Cardiac muscle cell (in vitro differentiated cells and primary cell): ENCODE measurements around the gene RRP1. TPM values are rescaled to one million over a fixed set of nuclear protein-coding genes. Genes with fewer than 3 reads are reported as not detected.
A peak's percentile ranks its signal among the peaks of the same experiment; 100 is the strongest.

ENCODE experiments used
- DNase-seq, 2 donors: peaks; one replicate each; pipeline versions ENCODE4 v3.0.0 to v3.0.0-alpha.2; 2010 to 2017; ENCODE audit warnings: low read depth in 1 of 2, low spot score in 1 of 2
- H3K27ac ChIP-seq: fragments of 200-600 bp; sonication (generic); 2 replicates; pipeline ENCODE4 v1.5.1; 2016
- H3K27me3 ChIP-seq: fragments of 200-600 bp; sonication (generic); 2 replicates; pipeline ENCODE4 v1.6.0; 2016; ENCODE audit warnings: control low read depth
- H3K36me3 ChIP-seq: fragments of 200-600 bp; sonication (generic); 2 replicates; pipeline ENCODE4 v1.5.1; 2016; ENCODE audit warnings: control low read depth
- H3K4me1 ChIP-seq: fragments of 200-600 bp; sonication (generic); 2 replicates; pipeline ENCODE4 v1.8.1; 2017; ENCODE audit warnings: low read depth, mild to moderate bottlenecking, mixed run types
- H3K4me3 ChIP-seq: fragments of 200-600 bp; sonication (generic); 2 replicates; pipeline ENCODE4 v1.5.1; 2016; ENCODE audit warnings: mild to moderate bottlenecking
- H3K9me3 ChIP-seq: fragments of 200-600 bp; sonication (generic); 2 replicates; pipeline ENCODE4 v1.5.1; 2017; ENCODE audit warnings: low read depth, mild to moderate bottlenecking, control low read depth
- polyA plus RNA-seq: library from polyadenylated mRNA; unstranded; fragments of >200 nt; fragmentation: Nextera tagmentation; extraction: Ambion mirVana; gene quantifications from 2 replicates; pipeline ENCODE4 v1.2.1, GENCODE V29; 2016
- total RNA-seq: library from RNA; depleted of rRNA; stranded (reverse); fragments of >200 nt; gene quantifications from 2 replicates; pipeline ENCODE4 v1.2.3, GENCODE V29; 2016
- TF ChIP-seq, protein P1 (sequence below): IDR thresholded peaks from 2 replicates; pipeline ENCODE4 v1.5.1; 2012; ENCODE audit warnings: low read depth, mild to moderate bottlenecking, low read length

The RRP1 gene
- total and polyA plus RNA-seq, 2 experiments from 2014 or later: 20.1 to 27.8 TPM

DNA sequence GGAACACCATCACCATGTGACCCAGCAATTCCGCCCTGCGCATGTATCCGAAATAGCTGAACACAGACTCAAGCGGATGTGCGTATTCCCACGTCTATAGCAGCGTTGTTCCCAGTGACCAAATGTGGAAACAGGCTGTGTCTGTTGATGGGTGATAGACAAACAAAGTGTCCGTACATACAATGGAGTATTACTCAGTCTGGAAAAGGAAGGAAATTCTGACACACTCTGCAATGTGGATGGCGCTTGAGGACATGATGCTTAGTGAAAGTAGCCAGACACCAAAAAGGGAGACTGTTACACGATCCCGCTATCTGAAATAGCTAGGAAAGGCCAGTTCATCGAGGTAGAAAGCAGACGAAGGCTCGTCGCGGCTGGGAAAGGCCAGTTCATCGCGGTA, 44.7 kb upstream of the RRP1 start:
- Histone ChIP-seq H3K36me3 (peaks cover 7% of the 10 kb centered on the region), H3K4me3 (no peak overlapping the region), H3K27ac (no peak overlapping the region), H3K9me3 (no peaks in the 10 kb centered on the region), H3K27me3 (no peaks in the 10 kb centered on the region), H3K4me1 (no peaks in the 10 kb centered on the region)
- DNase-seq: no peak
- TF ChIP-seq, protein P1, sequence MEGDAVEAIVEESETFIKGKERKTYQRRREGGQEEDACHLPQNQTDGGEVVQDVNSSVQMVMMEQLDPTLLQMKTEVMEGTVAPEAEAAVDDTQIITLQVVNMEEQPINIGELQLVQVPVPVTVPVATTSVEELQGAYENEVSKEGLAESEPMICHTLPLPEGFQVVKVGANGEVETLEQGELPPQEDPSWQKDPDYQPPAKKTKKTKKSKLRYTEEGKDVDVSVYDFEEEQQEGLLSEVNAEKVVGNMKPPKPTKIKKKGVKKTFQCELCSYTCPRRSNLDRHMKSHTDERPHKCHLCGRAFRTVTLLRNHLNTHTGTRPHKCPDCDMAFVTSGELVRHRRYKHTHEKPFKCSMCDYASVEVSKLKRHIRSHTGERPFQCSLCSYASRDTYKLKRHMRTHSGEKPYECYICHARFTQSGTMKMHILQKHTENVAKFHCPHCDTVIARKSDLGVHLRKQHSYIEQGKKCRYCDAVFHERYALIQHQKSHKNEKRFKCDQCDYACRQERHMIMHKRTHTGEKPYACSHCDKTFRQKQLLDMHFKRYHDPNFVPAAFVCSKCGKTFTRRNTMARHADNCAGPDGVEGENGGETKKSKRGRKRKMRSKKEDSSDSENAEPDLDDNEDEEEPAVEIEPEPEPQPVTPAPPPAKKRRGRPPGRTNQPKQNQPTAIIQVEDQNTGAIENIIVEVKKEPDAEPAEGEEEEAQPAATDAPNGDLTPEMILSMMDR: no peak

DNA sequence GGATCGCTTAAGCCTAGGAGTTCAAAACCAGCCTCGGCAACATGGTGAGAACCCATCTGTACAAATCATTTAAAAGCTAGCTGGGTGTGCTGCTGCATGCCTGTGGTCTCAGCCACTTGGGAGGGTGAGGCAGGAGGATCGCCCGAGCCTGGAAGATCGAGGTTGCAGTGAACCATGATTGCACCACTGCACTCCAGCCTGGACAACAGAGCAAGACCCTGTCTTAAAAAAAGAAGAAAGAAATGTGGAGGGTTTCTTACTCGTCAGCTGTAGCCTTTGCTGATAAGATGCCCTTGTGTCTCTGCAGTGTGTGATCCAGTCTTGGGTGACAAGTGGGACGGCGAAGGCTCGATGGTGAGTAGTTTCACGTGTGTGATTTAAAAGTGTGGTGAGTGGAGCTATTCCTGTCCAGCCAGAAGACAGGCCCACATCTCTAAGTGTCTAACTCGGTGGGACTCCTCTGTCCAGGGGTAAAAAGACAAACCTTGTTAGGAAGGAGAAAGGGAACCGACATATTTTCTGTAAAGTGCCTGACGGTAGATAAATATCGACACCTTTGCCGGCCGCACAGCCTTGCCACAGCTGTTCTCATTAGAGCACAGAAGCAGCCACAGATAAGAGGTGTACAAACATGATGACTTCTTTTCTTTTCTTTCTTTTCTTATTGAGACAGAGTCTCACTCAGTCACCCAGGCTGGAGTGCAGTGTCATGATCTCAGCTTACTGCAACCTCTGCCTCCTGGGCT, 43.4 kb upstream of the RRP1 start:
- Histone ChIP-seq H3K9me3 (no peaks in the 10 kb centered on the region), H3K27me3 (no peaks in the 10 kb centered on the region), H3K36me3 (peaks cover 7% of the 10 kb centered on the region), H3K4me1 (no peaks in the 10 kb centered on the region), H3K4me3 (no peak overlapping the region), H3K27ac (peak overlapping the region; percentile 11)
- TF ChIP-seq, protein P1: no peak
- DNase-seq: peak in 1 of 2 donors; percentile 16

DNA sequence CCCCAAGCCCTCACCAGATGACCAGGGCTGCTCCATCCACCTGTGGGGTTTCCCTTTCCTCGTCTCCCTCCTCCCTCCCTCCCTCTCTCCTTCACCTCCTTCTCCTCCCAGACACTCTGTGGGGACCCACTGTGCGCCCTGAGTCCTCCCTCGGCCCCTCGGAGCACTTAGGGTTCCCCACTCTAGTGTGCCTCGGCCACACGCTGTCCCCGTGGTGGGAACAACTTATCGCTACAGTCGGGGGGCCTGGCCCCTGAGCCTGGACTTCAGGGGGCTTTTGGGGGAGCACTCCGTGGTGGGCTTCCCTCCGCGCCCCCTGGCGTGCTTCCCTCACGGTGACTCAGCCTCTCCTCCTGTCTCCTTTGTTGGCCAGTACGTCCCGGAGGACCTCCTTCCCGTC, 40.8 kb upstream of the RRP1 start:
- Histone ChIP-seq H3K36me3 (peaks cover 11% of the 10 kb centered on the region), H3K27ac (no peak overlapping the region), H3K4me1 (no peaks in the 10 kb centered on the region), H3K27me3 (no peaks in the 10 kb centered on the region), H3K9me3 (no peaks in the 10 kb centered on the region), H3K4me3 (no peak overlapping the region)
- DNase-seq: no peak
- TF ChIP-seq, protein P1: no peak

DNA sequence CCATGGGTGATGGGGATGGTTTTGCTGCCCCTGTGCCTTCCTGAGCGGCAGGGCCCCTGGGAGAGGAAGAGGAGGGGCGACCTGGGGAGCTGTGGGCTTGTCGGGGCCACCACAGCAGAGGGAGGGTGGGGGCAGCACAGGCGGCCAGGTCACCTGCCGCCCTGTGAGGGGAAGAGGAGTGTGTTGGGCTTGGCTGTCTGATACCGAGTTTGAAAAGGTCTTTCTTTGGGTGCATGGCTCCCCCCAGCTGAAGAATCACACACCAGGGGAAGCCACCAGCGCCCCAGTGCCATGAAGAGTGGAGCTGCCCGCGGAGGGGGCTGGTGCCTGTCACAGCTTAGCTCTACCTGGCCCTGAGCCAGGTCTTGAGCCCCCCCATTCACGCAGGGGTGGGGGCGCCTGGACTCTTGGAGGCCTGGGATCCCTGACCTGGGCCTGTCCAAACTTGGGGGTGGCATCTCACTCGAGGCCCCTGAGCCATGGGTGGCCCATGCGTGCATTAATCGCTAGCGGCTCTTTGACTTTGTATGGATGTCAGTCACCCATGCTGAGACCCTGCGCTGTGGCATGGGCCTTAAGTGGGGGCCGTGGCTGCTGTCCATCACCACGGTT, 39.6 kb upstream of the RRP1 start:
- Histone ChIP-seq H3K9me3 (no peaks in the 10 kb centered on the region), H3K4me1 (no peaks in the 10 kb centered on the region), H3K4me3 (no peak overlapping the region), H3K27ac (no peak overlapping the region), H3K27me3 (no peaks in the 10 kb centered on the region), H3K36me3 (peaks cover 8% of the 10 kb centered on the region)
- TF ChIP-seq, protein P1: no peak
- DNase-seq: no peak

DNA sequence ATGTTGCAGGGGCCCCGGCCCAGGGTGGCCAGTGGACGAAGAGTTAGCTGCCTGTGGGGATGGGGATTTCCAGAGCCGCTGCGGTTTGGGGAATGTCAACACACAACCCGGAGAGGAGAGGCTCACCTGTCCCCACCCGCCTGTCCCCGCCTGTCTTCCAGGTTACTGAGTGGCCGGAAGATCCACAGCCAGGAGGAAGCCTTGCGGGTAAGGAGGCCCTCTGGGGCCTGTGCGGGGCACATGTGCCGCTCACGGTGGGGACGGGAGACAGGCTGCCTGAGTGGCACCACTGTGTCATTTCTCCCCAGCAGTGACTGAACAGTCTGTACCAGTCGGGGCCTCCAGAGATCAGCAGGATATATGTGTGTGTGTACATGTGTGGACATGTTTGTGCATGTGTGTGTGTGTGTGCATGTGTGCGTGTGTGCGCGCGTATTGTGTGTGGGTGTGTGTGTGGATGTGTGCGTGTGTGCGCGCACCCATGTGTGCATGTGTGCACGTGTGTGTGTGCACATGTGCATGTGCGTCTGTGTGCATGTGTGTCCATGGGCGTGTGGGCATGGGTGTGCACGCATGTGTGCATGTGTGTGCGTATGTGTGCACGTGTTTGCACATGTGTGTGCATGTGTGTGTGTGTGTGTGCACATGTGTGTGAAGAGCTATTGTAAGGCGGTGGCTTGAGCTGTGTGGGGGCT, 38.9 kb upstream of the RRP1 start:
- no peak for DNase-seq
- TF ChIP-seq, protein P1: no peak
- Histone ChIP-seq H3K4me3 (no peak overlapping the region), H3K4me1 (no peaks in the 10 kb centered on the region), H3K36me3 (peaks cover 8% of the 10 kb centered on the region), H3K27me3 (no peaks in the 10 kb centered on the region), H3K9me3 (no peaks in the 10 kb centered on the region), H3K27ac (no peak overlapping the region)
